ENCODE measurements around the gene ABAT.

GRCh38 chr16:8808613-8809353, 134.4 kb downstream of the ABAT start:
- TF ChIP-seq, protein P1, sequence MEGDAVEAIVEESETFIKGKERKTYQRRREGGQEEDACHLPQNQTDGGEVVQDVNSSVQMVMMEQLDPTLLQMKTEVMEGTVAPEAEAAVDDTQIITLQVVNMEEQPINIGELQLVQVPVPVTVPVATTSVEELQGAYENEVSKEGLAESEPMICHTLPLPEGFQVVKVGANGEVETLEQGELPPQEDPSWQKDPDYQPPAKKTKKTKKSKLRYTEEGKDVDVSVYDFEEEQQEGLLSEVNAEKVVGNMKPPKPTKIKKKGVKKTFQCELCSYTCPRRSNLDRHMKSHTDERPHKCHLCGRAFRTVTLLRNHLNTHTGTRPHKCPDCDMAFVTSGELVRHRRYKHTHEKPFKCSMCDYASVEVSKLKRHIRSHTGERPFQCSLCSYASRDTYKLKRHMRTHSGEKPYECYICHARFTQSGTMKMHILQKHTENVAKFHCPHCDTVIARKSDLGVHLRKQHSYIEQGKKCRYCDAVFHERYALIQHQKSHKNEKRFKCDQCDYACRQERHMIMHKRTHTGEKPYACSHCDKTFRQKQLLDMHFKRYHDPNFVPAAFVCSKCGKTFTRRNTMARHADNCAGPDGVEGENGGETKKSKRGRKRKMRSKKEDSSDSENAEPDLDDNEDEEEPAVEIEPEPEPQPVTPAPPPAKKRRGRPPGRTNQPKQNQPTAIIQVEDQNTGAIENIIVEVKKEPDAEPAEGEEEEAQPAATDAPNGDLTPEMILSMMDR (IDR thresholded peaks at IDR 0.05): no peak
- no peak for TF ChIP-seq EZH2 (IDR thresholded peaks at IDR 0.05; ENCODE audit: borderline replicate concordance, insufficient read depth, low read depth, low read length, poor library complexity, severe bottlenecking)

All from B cell (primary cell).